Inferior parietal cortex (tissue), 1 donor: ENCODE data around the gene RNF212.
"Not testable (repeated sequence)": the region's sequence is repeated elsewhere in the genome, so short reads cannot be mapped to it uniquely, and the experiment has no call there.

Experiments used
- DNase-seq: peaks from one replicate; pipeline ENCODE4 v3.0.0-alpha.2; 2016; ENCODE audit errors: extremely low spot score

Gene RNF212

DNA sequence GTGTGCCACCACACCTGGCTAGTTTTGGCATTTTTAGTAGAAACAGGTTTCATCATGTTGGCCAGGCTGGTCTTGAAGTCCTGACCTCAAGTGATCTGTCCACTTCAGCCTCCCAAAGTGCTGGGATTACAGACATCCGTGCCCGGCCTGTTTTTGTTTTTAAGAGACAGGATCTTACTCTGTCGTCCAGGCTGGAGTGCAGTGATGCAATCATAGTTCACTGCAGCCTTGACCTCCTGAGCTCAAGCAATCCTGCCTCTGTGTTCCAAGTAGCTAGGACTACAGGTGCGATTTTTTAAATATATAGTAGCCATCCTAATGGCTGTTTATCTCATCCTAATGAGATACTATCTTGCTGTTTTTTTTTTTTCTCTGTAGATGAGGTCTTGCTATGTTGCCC is 47.6 kb downstream of the RNF212 start:
- no peak for DNase-seq

- no peak for DNase-seq
Observed at GRCh38 chr4:1062419-1062818, 50.9 kb downstream of the RNF212 start.

DNA sequence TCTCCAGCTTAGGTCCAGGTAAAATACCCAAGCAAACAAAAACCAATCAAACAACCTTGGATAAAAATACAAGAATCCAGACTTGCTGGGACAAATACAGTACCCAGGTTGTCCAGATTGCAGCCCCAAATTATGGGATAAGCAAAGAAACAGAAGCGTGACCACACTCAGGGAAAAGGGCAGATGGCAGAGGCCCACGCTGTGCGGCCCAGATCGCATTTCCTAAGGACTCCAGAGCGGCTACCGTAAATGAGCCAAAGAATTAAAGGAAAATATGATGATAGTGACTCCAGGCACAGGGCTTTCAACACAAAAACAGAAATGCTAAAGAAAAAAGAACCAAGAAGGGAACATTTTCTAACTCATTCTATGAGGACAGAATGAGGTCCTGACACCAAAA is 51.6 kb downstream of the RNF212 start:
- DNase-seq = no peak

DNA sequence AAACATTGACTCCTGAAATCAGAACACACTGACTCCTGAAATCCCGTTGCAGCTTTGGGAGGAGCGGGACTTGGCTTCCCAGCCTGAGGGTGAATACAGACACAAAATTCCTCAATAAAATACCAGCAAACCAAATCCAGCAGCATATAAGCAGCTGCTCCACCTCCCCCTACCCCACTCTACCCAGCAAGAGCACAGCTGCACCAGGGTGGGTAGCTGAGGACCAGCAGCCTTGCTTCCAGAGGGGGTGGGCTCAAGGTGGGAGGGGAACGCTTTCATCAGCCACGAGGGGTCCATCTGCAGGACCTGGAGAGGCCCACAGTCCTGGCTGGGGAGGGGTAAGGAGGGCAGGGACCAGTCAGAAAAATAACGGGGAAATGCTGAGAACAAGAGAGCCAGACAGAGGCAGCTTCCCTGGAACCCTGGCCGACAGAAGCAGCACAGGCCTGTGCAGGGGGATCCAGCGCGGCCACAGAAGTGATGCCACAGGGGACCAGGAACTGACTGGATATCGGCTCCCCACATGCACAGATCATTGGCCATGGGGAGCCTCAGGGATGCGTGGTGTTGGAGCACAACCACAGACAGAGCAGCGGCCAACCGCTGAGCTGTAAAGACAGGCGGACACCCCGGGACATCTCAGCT is 52.2 kb downstream of the RNF212 start:
- DNase-seq = no peak

GRCh38 chr4:1060621-1061020 is 52.7 kb downstream of the RNF212 start:
- no peak for DNase-seq

DNA sequence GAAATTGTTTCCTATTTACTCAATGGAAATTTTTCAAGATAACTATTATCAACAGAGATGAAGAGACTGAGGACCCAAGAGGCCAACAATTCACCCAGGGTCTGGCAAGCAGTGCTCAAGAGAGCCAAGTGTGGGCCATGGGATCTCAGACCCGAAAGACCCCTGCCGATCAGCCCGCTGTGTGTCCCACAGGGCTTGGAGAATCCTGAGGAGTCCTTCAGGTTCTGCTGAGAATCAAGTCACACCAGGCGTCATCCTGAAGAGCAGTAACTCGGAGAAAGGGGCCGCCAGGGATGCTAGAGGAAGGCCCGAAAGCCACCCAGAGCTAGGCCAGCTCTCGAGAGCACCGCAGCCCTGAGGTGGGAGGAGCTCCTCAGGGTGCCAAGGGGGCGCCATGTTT is 53.2 kb downstream of the RNF212 start:
- DNase-seq = no peak

DNA sequence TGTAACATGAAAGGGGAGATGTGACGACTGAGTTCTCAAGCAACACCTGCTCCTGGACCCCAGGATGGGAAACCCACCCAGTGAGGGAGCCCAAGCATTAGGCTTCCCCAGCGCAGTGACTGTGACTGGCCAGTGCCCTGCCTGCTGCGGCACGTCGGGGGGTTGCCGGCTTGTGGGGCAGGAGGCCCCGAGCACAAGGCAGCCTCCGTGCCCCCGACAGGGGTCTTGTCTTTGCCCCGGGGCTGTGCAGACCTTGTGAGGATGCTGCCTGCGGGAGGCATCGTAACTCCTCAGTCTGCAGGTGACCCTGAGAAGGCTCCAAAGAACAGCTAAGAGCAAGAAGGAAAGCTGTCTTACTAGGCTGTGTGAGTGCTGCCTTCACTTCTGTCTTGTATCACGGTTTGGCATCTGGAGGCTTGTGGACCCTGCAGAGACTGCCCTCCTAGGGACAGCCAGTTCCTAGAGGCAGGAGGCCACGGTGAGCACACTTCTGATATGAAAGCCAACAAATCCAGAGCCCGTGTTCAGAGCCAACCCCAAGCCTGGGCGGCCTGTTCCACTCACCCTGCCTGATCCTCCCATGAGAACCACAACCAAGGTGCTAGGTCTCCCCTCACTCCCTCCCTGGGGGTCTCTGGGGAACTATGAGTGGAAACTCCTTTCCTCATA is 54.2 kb downstream of the RNF212 start:
- DNase-seq = no peak

- no peak for DNase-seq
Observed at GRCh38 chr4:1058198-1058996, 55.0 kb downstream of the RNF212 start.

DNA sequence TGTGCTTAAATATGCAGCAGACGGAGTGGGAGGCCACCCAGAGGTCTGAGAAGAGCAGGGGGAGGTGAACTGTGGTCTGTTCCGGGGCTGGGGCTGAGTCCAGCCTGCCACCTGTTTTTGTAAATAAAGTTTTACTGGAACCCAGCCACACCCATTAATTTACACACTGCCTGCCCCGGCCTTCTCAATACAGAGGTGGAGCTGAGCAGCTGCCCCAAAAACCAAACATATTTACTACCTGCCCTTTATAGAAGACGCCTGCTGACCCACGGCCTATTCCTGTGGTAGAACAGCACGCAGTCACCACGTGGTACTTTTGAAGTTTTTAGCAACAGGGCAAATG is 56.0 kb downstream of the RNF212 start:
- no peak for DNase-seq

DNA sequence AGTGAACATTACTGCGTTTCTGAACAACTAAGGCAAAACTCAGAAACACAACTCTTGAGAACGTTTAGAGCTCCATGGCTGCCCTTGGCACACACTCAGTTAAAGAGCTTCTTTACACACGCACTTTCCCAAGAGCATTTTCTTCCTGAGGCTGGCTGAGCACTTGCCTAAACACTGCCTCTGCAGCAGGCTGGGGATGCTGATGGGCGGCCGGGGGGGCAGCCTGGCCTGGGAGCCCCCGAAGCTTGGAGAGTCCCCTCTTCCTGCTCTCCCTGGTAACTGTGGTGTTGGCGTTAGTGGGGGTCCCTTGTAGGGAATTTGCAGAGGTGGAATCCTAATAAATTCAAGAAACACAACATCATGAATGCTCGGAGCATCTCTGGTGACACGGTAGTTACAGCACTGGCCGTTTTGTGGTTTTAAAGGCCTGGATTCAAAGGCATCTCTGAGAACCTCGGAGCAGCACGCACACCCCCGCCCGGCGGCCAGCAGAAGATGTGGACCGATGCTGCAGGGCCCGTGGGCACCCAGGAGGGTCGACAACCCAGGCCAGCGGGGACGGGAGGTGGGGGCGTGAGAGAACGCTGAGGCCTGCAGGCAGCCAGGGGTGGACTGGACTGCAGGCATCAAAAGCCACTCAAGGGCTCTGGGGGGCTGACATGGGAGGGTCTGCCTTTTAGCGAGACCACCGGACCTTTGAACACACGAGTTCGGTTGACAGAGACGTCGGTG is 56.5 kb downstream of the RNF212 start:
- DNase-seq = no peak

- no peak for DNase-seq
Observed at GRCh38 chr4:1055721-1056590, 57.4 kb downstream of the RNF212 start.

DNA sequence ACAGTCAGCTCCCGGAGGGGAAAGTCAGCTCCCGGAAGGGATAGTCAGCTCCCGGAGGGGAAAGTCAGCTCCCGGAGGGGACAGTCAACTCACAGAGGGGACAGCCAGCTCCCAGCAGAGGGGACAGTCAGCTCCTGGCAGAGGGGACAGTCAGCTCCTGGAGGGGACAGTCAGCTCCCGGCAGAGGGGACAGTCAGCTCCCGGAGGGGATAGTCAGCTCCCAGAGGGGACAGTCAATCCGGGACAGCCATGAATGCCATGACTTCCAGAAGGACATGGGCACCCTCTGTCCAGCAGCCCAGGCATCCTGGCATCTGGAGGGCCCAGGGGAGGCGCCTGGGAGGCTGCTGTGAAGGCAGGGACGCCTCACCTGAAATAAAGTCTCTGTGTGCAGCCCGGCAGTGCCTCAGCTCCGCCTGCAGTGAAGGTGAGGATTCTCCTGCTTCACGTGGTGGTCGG is 58.1 kb downstream of the RNF212 start:
- not testable (repeated sequence) for DNase-seq

- DNase-seq = not testable (repeated sequence)
Observed at GRCh38 chr4:1054696-1055242, 58.6 kb downstream of the RNF212 start.

- not testable (repeated sequence) for DNase-seq
Observed at GRCh38 chr4:1053891-1054290, 59.5 kb downstream of the RNF212 start.

DNA sequence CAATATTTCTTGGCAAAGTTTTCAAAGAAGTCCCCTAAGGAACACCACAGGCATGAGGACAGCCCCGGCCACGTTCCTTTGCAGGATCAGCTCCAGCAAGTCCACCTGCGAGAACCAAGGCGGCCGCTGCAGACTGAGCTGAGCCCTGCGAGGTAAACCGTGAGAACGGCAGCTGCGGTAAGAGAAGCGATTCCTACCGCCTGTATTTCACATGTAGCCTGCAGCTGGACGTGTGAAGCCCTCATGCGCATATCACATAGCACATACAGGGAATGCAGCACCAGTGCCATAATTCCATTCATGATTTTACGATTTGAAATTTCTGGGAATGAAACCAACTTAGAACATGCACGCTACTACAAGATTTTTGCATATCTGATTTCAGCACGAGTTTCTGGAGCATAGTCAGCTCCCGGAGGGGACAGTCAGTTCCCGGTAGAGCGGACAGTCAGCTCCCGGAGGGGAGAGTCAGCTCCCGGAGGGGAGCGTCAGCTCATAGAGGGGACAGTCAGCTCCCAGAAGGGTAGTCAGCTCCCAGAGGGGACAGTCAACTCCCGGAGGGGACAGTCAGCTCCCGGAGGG is 60.2 kb downstream of the RNF212 start:
- DNase-seq = peak; percentile 11

- no peak for DNase-seq
Observed at GRCh38 chr4:1052231-1052671, 61.1 kb downstream of the RNF212 start.

DNA sequence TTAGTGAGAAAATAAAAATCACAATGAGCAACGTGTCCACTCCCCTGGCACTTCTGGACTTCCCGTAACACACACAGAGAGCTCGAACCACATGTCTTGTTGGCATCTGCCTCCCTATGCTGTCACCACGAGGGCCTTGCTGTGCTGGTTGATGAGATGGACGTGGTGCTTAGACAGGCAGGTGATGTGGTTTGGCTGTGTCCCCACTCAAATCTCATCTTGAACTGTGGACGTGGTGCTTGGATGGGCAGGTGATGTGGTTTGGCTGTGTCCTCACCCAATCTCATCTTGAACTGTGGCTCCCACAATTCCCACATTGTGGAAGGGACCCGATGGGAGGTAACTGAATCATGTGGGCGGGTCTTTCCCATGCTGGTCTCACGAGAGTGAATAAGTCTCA is 61.9 kb downstream of the RNF212 start:
- no peak for DNase-seq

DNA sequence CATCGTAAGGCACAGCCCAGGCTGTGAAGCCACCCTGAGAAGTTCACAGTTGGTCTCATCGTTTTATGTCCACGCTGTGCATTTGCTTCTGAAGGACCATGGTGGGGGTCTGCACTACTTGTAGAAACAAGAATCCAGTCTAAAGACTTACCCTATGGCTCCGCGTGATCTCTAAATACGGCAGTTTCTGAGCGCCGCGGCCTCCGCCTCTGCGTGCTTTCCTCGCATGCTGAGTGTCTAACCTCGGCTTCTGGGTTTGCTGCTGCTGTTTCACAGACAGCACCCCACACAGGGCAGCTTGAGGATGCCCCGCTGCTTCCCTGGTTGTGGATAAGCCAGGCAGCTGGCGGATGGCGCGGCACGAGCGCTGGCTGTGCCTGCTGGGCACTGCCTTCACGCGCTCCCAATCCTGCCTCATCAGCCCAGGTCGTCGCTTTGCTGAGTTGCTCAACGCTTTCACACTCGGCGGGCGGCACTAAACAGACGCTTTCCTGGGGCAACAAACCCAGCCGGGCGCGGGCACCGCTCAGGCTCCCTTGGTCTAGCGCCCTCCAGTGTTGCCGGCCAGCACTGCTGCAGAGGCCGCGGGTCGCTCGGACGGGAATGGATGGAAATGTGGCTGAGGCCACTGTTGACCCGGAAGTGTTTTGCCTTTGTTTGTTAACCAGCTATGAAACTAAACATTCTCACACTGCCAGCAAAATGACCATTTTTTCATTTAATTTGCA is 62.7 kb downstream of the RNF212 start:
- no peak for DNase-seq

- no peak for DNase-seq
Observed at GRCh38 chr4:1049591-1049905, 63.8 kb downstream of the RNF212 start.
